ENCODE data around the gene INSIG1.

Gene INSIG1

DNA sequence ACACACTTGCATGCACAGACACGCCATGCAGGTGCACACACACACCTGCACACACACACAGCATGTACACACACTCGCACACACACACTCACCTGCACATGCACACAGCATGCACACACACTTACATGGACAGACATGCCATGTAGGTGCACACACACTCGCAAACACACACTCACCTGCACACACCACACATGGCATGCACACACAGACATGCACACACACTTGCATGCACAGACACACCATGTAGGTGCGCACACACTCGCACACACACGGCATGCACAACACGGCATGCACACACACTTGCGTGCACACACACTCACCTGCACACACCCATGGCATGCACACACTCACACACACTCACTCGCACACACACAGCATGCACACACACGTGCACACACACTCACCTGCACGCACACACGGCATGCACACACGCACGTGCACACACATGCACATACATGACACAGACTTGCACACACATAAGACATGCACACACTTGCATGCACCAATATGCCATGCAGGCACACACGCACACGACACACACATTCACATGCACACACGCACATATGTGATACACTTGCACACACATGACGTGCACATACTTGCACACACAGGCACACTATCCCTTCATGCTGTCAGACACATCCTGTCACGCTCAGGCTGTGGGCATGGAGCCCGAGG lies 56.8 kb downstream of the INSIG1 start:
- DNase-seq: no peak
- TF ChIP-seq POLR2A (IDR thresholded peaks at IDR 0.05; ENCODE audit: low read length) (no peak), GATA1 (IDR thresholded peaks at IDR 0.05; ENCODE audit: low read depth, low read length) (no peak)

DNA sequence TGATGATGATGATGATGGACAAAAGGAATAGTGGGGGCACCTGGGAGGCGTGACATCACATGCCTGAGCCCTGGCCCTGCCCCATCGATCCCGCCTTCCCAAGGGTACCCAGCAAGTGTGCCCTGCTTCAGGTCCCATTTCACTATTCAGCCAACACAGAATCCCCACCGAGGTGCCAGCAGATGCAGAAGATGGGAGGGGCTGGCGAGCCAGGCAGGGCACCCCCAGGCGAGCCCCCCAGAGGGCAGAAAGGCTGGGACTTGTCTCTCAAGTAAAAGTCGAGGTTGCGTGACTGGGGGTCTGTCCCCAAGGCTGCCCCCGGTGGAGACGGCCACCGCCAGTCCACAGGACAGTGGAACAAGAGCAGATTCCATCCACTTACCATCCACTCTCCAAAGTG lies 57.5 kb downstream of the INSIG1 start:
- TF ChIP-seq GATA1 (IDR thresholded peaks at IDR 0.05; ENCODE audit: low read depth, low read length): no peak
- no peak for TF ChIP-seq POLR2A (IDR thresholded peaks at IDR 0.05; ENCODE audit: low read length)
- DNase-seq: no peak

DNA sequence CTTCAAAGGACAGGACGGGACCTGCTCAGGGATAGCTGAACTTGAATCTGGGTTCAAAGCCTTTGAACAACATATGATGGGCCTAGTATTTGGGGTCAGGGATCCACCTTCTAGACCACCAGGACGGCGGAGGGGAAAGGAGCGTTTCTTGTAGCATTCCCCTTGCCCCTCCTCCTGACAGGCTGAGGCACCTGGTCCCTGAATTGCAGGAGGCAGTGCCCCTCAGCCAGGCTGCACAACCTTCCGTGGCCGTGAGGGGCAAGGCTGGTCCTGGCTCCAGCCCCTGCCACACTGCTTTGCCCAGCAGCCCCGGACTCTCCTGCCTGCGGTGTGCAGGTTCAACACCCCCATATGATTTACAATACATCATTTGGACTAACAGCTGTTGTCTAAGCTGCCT lies 58.1 kb downstream of the INSIG1 start:
- TF ChIP-seq GATA1 (IDR thresholded peaks at IDR 0.05; ENCODE audit: low read depth, low read length): no peak
- no peak for DNase-seq

DNA sequence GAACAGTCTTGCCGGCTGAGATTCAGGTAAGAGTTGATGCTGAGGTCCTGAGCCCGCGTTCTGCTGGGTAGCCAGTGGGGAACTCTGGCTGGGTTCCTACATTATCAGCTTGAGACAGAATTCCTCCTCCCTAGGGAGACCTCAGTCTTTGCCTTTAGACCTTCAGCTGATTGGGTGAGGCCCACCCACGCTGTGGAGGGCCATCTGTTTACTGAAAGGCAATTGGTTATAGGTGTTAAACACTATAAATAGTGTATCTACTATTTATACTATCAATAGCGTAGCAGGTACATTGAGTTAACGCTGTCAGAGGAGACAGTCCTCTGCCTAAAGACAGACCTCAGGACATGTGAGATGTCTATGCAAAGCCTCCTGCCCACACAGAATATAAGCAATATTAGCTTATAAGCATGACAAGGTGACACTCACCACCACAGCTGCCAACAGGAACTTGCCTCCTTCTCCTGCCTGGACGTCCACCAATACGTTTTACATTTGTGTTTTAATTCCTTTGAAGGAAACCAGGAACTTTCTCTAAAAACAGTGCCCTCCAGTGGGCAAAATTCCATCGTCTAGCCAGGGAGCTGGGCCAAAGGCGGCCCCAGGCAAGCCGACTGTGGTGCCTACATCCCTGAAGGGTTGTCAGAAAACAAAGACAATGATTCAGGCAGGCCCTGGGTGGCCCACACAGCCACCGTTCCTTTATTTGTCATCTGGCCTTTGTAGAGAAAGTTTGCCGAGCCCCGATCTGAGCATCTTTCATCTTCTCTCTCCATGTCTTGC lies 58.8 kb downstream of the INSIG1 start:
- TF ChIP-seq GATA1 (IDR thresholded peaks at IDR 0.05; ENCODE audit: low read depth, low read length) (no peak), POLR2A (IDR thresholded peaks at IDR 0.05; ENCODE audit: low read length) (no peak)
- DNase-seq: peak in 1 of 2 experiments; percentile 11

DNA sequence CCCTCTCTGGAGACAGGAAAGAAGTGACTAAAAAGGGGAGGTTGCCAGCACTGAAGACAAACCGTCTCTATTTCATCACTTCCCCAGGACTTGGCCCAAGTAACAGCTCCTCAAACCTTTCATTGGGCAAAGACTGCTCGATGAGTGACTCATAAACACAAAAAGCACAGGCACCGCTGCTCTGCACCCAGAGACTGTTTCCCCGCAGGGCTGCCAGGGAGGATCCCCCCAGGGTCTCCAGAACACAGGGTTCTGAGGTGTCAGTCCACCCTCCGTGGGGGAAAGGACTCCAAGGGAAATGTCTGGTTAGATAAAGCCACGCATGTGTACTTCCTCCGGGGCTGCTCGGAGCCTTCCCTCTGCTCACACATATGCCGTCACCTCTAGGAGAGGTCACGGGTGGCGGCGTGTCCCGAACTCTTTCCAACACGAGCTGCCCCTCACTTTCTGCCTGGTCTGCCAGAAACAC lies 59.9 kb downstream of the INSIG1 start:
- TF ChIP-seq POLR2A (IDR thresholded peaks at IDR 0.05; ENCODE audit: low read length): no peak
- no peak for TF ChIP-seq GATA1 (IDR thresholded peaks at IDR 0.05; ENCODE audit: low read depth, low read length)
- no peak for DNase-seq

DNA sequence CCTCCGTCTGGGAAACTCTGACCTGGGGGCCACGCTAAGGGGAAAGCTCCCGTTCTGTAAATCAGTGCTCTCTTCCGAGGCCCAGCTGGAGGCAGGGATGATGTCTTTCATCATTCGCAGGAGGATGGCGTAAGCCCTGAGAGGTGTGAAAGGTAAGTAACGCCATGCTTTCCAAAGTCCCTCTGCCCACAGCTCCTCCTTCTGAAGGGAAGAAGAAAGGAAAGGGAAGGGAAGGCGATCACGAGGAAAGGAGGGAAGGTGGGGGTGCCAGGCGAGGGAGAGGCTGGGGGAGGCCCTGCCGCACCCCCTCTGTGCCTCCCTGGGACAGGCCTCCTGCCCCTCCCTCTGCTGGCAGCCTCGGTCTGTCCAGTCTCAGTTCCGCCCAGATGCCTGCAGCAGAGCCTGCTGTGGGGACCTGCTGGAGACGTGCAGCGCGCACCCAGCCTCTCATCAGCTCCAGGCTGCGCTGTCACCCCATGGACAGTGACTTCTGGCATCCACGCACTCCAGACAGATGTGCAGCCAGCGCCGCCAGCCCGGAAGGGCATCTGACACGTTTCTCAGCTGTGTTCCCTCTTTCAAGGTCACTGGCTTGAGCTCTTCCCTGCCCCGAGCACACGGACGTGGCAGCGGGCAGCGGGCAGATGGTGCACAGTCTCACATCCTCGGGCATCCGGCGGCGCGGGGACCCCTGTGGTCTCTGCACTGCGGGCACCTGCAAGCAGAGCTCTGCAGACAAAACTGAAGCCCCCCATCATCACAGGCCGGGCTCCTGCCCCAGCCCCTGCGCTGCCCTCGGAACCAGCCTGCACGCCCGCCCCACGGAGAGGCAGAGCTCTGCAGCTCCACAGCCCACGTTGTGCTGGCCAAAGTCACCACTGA lies 60.6 kb downstream of the INSIG1 start:
- no peak for DNase-seq
- TF ChIP-seq POLR2A (IDR thresholded peaks at IDR 0.05; ENCODE audit: low read length) (no peak), GATA1 (IDR thresholded peaks at IDR 0.05; ENCODE audit: low read depth, low read length) (no peak)

DNA sequence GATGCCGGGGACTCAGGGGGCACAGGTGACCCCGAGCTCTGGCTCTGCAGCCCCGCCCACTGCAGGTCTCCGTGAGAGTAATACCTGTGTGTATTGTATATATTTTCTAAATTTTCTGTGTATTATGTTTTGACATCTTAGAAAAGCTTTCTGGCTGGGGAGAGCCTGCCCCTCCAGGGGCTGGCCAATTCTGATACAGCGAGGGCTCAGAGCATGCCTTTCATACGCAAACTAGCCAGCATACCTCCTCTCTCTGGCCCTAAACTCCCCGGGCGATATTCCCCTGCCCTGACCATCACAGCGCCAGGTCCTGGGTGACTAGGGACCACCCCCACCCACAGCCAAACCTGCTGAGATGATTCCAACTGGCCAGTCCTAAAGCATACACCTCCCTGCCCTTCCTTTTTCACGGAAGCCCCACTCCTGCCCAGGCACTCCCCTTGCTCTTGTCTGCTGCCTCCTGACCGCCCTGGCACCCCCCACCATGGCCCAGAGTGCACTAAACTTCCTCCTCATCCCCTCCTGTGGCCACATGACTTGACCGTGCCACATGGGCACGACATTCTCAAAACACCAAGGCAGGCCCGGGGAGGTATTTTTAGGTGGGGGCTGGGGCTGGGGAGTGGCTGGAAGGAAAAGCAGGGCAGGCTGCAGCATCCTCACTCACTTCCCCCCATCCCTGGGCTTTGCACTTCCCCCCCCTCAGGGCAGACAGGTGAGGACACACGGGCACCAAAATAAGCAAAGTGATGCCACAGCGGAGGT lies 61.5 kb downstream of the INSIG1 start:
- no peak for DNase-seq
- TF ChIP-seq GATA1 (IDR thresholded peaks at IDR 0.05; ENCODE audit: low read depth, low read length): no peak
- TF ChIP-seq POLR2A (IDR thresholded peaks at IDR 0.05; ENCODE audit: low read length): no peak

Data from erythroblast (primary cell).